ENCODE measurements around the gene CCER1. TPM values are rescaled to one million over a fixed set of nuclear protein-coding genes. Genes with fewer than 3 reads are reported as not detected.
A peak's percentile ranks its signal among the peaks of the same experiment; 100 is the strongest.

CCER1 gene
- total and polyA plus RNA-seq, 12 donors: not detected

- no peak for TF ChIP-seq CTCF (IDR thresholded peaks at IDR 0.05)
- ATAC-seq (no peak), DNase-seq (no peak)
- no peak overlapping the region for H3K27ac ChIP-seq
- H3K36me3 ChIP-seq: no peaks in the 10 kb centered on the region
- no peak overlapping the region for H3K4me3 ChIP-seq
- 92 to 95% methylated on average over 2 of the region's 2 CpGs for WGBS, 2 donors
- H3K4me1 ChIP-seq: no peaks in the 10 kb centered on the region
- peaks cover 0 to 5% (median 0%) of the 10 kb centered on the region in 11 donors for H3K9me3 ChIP-seq
- intact Hi-C loops (cut with DNase I): no loop called here
- H3K27me3 ChIP-seq: no peaks in the 10 kb centered on the region
These were observed 39.6 kb downstream of the CCER1 start for GRCh38 chr12:90915353-90915752.

GRCh38 chr12:90910958-90911357 is 44.0 kb downstream of the CCER1 start:
- Histone ChIP-seq H3K27ac (no peak overlapping the region), H3K27me3 (no peaks in the 10 kb centered on the region), H3K4me3 (no peak overlapping the region), H3K4me1 (no peaks in the 10 kb centered on the region), H3K36me3 (no peaks in the 10 kb centered on the region), H3K9me3 (peaks cover 0 to 5% (median 0%) of the 10 kb centered on the region in 11 donors)
- TF ChIP-seq CTCF (IDR thresholded peaks at IDR 0.05): no peak
- WGBS, 2 donors: 73 to 83% methylated on average over 3 of the region's 3 CpGs
- intact Hi-C loops (cut with DNase I): no loop called here
- ATAC-seq (no peak), DNase-seq (no peak)

- Histone ChIP-seq H3K4me1 (no peaks in the 10 kb centered on the region), H3K27ac (no peak overlapping the region), H3K4me3 (no peak overlapping the region), H3K9me3 (peaks cover 0 to 4% (median 0%) of the 10 kb centered on the region in 11 donors), H3K27me3 (no peaks in the 10 kb centered on the region), H3K36me3 (no peaks in the 10 kb centered on the region)
- intact Hi-C loops (cut with DNase I): loop anchor here in 1 of 10 donors (10.0 kb wide), 1 partner anchor 214 kb away; no protein-coding TSS in a partner anchor
- WGBS, 2 donors: 48 to 51% methylated on average over 7 of the region's 7 CpGs
- peak; percentile 55 to 79 (median 71) for TF ChIP-seq CTCF (IDR thresholded peaks at IDR 0.05)
- ATAC-seq (peak in 2 of 8 donors; percentile 37 to 70), DNase-seq (peak in 1 of 2 donors; percentile 16)
These were observed 45.8 kb downstream of the CCER1 start for GRCh38 chr12:90909069-90909770.

- H3K4me3 ChIP-seq: no peak overlapping the region
- no peak for TF ChIP-seq CTCF (IDR thresholded peaks at IDR 0.05)
- DNase-seq: no peak
- no peaks in the 10 kb centered on the region for H3K9me3 ChIP-seq
- no peaks in the 10 kb centered on the region for H3K27me3 ChIP-seq
- no peaks in the 10 kb centered on the region for H3K36me3 ChIP-seq
- no peak for ATAC-seq
- H3K4me1 ChIP-seq: no peaks in the 10 kb centered on the region
- H3K27ac ChIP-seq: no peak overlapping the region
- intact Hi-C loops (cut with DNase I): loop anchor here in 1 of 10 donors (10.0 kb wide), 1 partner anchor 214 kb away; no protein-coding TSS in a partner anchor
These were observed 46.5 kb downstream of the CCER1 start for GRCh38 chr12:90908465-90908864.
